Measurements from ENCODE around the gene SFXN3.

The SFXN3 gene

GRCh38 chr10:101075775-101076174 is 44.7 kb downstream of the SFXN3 start:
- DNase-seq (ENCODE audit: low spot score), result no peak

DNA sequence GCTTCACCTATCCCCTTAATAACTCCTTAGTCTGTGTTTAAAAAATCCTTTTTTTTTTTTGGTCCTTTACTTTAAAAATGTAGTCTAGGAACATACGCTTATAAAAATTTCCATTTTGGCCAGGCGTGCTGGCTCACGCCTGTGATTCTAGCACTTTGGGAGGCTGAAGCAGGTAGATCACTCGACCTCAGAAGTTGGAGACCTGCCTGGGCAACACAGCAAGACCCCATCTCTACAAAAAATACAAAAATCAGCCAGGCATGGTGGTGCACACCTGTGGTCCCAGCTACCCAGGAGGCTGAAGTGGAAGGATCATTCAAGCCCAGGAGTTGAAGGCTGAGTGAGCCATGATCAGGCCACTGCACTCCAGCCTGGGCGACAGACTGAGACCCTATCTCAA is 45.6 kb downstream of the SFXN3 start:
- no peak for DNase-seq (ENCODE audit: low spot score)

- DNase-seq (ENCODE audit: low spot score), result no peak
Measured at GRCh38 chr10:101079874-101080273, 48.8 kb downstream of the SFXN3 start.

DNA sequence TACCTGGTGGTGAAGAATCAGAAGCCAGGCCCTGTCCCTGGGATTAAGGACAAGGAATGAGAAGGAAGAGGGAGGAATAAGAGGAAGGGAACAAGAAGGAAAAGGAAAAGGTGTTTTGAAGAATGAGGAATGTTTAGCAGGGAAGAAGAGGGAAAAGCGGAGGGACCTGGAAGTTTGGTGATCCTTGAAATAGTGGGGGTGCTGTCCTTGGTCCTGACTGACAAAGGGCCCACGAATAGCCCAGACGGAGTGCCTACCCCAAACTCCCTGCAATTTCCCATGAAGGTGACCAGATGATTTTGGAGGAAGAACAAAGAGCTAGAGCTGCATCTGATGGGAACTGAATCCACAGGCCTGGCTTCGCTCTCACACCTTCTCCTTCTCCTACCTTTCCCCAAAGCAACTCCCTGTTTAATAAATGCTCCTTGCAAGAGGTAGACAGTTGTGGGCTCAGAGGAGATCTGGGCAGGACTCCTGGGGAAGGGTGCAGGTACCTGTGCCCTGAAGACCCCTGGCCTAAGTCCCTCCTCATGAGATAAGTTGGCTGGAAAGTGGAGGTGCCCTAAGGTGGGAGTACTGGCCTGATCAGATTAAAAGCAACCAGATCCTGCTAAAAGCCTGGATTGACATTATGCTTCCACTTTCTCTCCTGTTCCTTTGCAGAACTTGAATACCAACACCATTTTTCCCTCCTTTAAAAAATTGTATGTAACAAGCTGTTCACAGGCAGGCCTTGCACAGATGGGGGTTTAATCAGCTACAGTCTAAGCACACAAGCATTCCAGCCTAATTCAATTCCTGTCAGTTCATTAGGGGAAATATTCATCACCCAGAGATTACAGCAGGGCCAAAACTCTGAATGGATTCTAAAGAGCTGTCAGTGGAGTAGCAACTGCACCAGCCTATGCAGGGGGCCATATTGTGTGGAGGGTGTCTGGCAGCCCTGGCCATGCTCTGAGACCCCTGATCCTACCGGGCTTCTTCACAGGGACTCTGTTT is 50.2 kb downstream of the SFXN3 start:
- no peak for DNase-seq (ENCODE audit: low spot score)

DNA sequence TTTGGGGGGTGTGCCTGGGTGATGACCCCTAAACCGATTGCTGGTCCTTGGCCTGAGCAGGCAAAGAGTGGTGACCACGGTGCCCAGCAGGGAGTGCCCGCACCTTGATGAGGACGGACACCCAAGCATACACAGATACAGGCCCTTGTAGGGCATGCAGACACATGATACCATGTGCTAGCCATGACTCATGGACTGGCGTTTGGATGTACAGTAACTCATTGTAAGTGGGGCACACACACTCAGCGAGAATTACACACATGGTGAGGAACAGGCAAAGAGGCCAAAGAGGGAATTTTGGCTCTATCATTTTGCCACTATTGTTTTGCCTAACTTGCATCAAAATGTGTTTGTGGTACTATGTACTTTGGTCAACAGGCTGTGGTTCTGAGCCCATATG is 54.8 kb downstream of the SFXN3 start:
- DNase-seq (ENCODE audit: low spot score), result no peak

GRCh38 chr10:101087376-101087775 is 56.3 kb downstream of the SFXN3 start:
- DNase-seq (ENCODE audit: low spot score), result no peak

- DNase-seq (ENCODE audit: low spot score), result no peak
Measured at GRCh38 chr10:101087965-101088364, 56.9 kb downstream of the SFXN3 start.

DNA sequence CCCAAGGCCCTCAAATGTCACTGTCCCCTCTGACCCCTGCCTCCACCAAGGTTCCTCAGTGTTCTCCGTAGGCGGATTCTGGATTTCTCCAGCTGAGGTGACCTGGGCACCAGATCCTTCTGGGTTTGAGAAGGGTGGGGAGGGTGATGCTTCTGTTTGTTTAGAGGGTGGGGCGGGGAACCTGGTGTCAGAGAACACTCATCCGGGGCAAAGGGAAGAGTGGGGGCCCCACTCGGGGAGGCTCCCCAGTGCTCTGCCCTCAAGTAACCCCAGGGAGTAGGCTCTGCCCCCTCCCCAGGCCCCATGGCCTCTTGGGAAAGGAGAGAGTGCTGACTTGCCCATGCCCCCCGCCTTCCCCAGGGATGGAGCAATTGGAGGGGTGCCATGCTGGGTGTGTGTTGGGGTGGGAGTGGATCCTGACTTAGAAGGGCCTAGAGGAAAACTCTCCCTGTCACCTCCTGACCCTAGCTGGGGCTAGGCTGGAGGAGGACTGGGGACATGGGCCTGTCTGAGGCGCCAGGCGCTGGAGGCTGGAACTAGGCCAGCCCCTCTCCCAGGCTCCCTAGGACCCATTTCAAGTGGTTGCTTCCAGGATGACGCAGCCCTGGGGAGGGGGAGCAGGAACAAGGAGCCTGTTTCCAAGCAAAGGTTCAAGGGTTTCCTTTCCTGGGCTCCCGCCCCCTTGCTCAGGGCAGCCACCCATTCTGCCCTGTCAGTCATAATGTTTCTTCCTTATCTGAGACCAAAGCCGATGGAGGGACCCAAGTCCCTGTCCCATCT is 58.7 kb downstream of the SFXN3 start:
- no peak for DNase-seq (ENCODE audit: low spot score)

DNA sequence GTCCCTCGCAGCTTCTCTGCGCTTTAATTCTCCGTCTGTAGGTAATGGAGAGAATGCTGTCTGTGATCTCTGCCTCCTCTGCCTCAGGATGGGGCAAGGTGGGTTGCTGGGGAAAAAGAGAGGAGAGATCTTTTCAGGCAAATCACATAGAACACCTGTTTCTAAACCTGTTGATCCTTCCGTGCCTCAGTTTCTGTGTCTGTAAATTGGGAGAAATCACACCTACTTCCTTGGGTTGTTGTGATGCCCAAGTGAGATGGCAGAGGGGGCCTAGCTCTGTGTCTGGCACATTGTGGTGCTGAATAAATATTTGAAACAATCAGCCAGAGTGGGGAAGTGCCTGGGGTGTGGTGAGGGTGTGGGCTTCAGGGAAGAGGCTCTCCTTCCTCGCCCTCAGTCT is 59.6 kb downstream of the SFXN3 start:
- DNase-seq (ENCODE audit: low spot score), result no peak
